Endodermal cell (in vitro differentiated cells): ENCODE measurements around the gene PCGF6. TPM values are rescaled to one million over a fixed set of nuclear protein-coding genes. Genes with fewer than 3 reads are reported as not detected.

ENCODE experiments used
- DNase-seq: peaks from one replicate; pipeline ENCODE4 v3.0.0-alpha.2; 2017
- H3K27ac ChIP-seq: 2 replicates; pipeline ENCODE4 v1.5.1; 2013; ENCODE audit warnings: mild to moderate bottlenecking, low read depth, low read length, moderate library complexity
- H3K27me3 ChIP-seq: 2 replicates; pipeline ENCODE4 v1.6.1; 2013; ENCODE audit warnings: mild to moderate bottlenecking, low read length, moderate library complexity; ENCODE audit not compliant: insufficient read depth, control insufficient read depth, poor library complexity, severe bottlenecking
- H3K36me3 ChIP-seq: 2 replicates; pipeline ENCODE4 v1.7.0; 2013; ENCODE audit warnings: mild to moderate bottlenecking, low read length, moderate library complexity; ENCODE audit not compliant: control insufficient read depth, insufficient read depth
- H3K4me1 ChIP-seq: one replicate; pipeline ENCODE4 v1.7.0; 2013; ENCODE audit warnings: low read length; ENCODE audit not compliant: control insufficient read depth, insufficient read depth
- H3K4me3 ChIP-seq: 2 replicates; pipeline ENCODE4 v1.5.1; 2013; ENCODE audit warnings: mild to moderate bottlenecking, low read length, moderate library complexity
- H3K9ac ChIP-seq: 2 replicates; pipeline ENCODE4 v1.6.1; 2013; ENCODE audit warnings: mild to moderate bottlenecking, low read length, moderate library complexity; ENCODE audit not compliant: poor library complexity, severe bottlenecking; ENCODE audit errors: extremely low read depth
- H3K9me3 ChIP-seq: 2 replicates; pipeline ENCODE4 v1.6.1; 2013; ENCODE audit warnings: mild to moderate bottlenecking, low read length, moderate library complexity; ENCODE audit not compliant: control insufficient read depth
- H3K27ac Mint-ChIP-seq: 2 replicates; pipeline ENCODE4 v1.8.0; 2020; ENCODE audit warnings: mixed read lengths
- H3K27me3 Mint-ChIP-seq: 2 replicates; pipeline ENCODE4 v1.8.0; 2021; ENCODE audit warnings: mild to moderate bottlenecking, mixed read lengths; ENCODE audit not compliant: insufficient read depth
- H3K36me3 Mint-ChIP-seq: 2 replicates; pipeline ENCODE4 v1.8.0; 2020; ENCODE audit warnings: low read depth, mixed read lengths
- H3K4me1 Mint-ChIP-seq: 2 replicates; pipeline ENCODE4 v1.8.0; 2020; ENCODE audit warnings: mixed read lengths
- H3K4me3 Mint-ChIP-seq: 2 replicates; pipeline ENCODE4 v1.8.0; 2020; ENCODE audit warnings: mild to moderate bottlenecking, moderate library complexity, mixed read lengths
- H3K9me3 Mint-ChIP-seq: 2 replicates; pipeline ENCODE4 v1.8.0; 2020; ENCODE audit warnings: mild to moderate bottlenecking, mixed read lengths
- WGBS, 2 experiments: methylation state at CpG; one replicate each; pipeline versions ENCODE4 v1.1.5 to v1.1.7; 2013; ENCODE audit warnings: missing lambda C conversion rate in 2 of 2, mixed read lengths in 1 of 2; ENCODE audit not compliant: insufficient coverage in 1 of 2, insufficient read length in 1 of 2; 5-methylcytosine and 5-hydroxymethylcytosine counted together
- total RNA-seq, 2 donors: library from RNA; stranded (reverse); fragmentation: NEBNext Ultra II Directional in 1 of 2; extraction: Animal tissue kit (Norgen Biotek cat#: 25700) in 1 of 2; gene quantifications; 2 replicates in 1 of 2; 3 replicates in 1 of 2; pipeline ENCODE4 v1.2.1, GENCODE V29; 2021
- TF ChIP-seq, protein P1 (sequence below): fragments of 200-600 bp; sonication (generic); conservative IDR thresholded peaks from 2 replicates; pipeline ENCODE4 v1.5.0; 2021; ENCODE audit warnings: antibody characterized with exemption, mild to moderate bottlenecking

The PCGF6 gene
- total RNA-seq, 2 donors from 2014 or later: 18.9 to 20.5 TPM

DNA sequence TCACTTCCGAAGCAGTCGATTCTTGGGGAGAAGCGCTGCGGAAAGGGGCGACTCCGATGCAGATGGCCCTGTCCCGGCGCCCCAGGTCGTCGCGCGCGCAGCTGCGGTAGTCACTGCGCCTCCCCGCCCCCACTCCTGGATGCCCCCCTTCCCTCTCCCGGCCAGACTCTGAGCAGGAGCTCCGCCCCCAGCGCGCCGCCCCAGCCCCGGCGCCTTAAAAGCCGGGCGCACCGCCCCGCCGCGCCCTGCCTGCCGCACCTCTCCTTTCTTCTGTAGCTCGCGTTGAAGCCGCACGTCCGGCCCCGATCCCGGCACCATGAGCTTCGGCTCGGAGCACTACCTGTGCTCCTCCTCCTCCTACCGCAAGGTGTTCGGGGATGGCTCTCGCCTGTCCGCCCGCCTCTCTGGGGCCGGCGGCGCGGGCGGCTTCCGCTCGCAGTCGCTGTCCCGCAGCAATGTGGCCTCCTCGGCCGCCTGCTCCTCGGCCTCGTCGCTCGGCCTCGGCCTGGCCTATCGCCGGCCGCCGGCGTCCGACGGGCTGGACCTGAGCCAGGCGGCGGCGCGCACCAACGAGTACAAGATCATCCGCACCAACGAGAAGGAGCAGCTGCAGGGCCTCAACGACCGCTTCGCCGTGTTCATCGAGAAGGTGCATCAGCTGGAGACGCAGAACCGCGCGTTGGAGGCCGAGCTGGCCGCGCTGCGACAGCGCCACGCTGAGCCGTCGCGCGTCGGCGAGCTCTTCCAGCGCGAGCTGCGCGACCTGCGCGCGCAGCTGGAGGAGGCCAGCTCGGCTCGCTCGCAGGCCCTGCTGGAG, 73.8 kb downstream of the PCGF6 start, which contains the start of gene INA:
Gene INA, plus strand, starts transcription at position 243 of the 817 bp plus-strand sequence. Its CDS starts 74 bp downstream, at position 317.
- Histone ChIP-seq H3K9me3 (no peaks in the 10 kb centered on the region), H3K36me3 (no peaks in the 10 kb centered on the region), H3K4me1 (no peaks in the 10 kb centered on the region), H3K9ac (no peak within 1 kb of the TSS), H3K27me3 (peaks cover 69% of the 10 kb centered on the region), H3K27ac (peak within 1 kb of the TSS; percentile 18), H3K4me3 (peak within 1 kb of the TSS; percentile 72)
- Mint-ChIP-seq H3K4me3 (peak within 1 kb of the TSS; percentile 59), H3K27me3 (peaks cover 73% of the 10 kb centered on the region), H3K9me3 (peaks cover 2% of the 10 kb centered on the region), H3K4me1 (peaks cover 6% of the 10 kb centered on the region), H3K27ac (no peak within 1 kb of the TSS), H3K36me3 (no peaks in the 10 kb centered on the region)
- DNase-seq: peak; percentile 89
- WGBS, 2 experiments: 1% methylated on average over 31 to 105 of the region's 105 CpGs
- TF ChIP-seq, protein P1, sequence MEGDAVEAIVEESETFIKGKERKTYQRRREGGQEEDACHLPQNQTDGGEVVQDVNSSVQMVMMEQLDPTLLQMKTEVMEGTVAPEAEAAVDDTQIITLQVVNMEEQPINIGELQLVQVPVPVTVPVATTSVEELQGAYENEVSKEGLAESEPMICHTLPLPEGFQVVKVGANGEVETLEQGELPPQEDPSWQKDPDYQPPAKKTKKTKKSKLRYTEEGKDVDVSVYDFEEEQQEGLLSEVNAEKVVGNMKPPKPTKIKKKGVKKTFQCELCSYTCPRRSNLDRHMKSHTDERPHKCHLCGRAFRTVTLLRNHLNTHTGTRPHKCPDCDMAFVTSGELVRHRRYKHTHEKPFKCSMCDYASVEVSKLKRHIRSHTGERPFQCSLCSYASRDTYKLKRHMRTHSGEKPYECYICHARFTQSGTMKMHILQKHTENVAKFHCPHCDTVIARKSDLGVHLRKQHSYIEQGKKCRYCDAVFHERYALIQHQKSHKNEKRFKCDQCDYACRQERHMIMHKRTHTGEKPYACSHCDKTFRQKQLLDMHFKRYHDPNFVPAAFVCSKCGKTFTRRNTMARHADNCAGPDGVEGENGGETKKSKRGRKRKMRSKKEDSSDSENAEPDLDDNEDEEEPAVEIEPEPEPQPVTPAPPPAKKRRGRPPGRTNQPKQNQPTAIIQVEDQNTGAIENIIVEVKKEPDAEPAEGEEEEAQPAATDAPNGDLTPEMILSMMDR: peak; percentile 30

DNA sequence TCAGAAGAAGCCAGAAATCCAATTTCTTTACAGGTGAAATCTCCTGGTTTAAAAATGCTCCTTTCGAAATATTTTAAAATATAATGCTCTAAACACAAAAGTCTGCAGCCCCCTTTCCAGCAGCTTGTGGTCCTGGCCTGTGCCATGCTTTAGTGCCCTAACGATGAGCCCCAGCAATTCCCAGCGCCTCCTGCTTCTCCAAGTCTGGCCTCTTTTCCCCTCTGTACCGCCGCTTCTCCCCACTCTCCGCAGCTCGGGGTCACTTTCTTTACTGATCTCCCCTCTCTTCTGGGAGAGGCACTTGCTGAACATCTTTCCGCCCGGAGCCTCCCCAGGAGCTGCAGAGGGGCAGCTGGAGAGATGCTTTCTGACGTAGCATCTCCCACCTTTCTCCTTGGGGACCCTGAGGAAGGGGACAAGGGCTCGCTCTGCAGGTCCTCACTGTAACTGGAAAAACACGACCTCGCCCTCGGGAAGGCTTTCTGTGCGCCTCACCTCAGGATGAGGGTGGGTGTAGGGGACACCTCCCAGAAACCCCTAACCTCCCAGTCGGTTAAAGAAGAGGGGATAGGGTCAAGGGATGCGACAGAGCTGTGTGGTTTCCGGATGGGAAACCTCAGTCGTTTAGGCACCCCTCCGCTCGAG, 74.6 kb downstream of the PCGF6 start:
- Histone ChIP-seq H3K36me3 (no peaks in the 10 kb centered on the region), H3K27me3 (peaks cover 69% of the 10 kb centered on the region), H3K9me3 (no peaks in the 10 kb centered on the region), H3K27ac (no peak overlapping the region), H3K9ac (no peak overlapping the region), H3K4me1 (no peaks in the 10 kb centered on the region), H3K4me3 (peak overlapping the region; percentile 72)
- no peaks in the 10 kb centered on the region for H3K36me3 Mint-ChIP-seq
- no peak overlapping the region for H3K27ac Mint-ChIP-seq
- TF ChIP-seq, protein P1: no peak
- peak; percentile 57 for DNase-seq
- H3K4me1 Mint-ChIP-seq: no peaks in the 10 kb centered on the region
- 35 to 55% methylated on average over 10 to 21 of the region's 21 CpGs for WGBS, 2 experiments
- peaks cover 2% of the 10 kb centered on the region for H3K9me3 Mint-ChIP-seq
- peaks cover 71% of the 10 kb centered on the region for H3K27me3 Mint-ChIP-seq
- H3K4me3 Mint-ChIP-seq: peak overlapping the region; percentile 59

DNA sequence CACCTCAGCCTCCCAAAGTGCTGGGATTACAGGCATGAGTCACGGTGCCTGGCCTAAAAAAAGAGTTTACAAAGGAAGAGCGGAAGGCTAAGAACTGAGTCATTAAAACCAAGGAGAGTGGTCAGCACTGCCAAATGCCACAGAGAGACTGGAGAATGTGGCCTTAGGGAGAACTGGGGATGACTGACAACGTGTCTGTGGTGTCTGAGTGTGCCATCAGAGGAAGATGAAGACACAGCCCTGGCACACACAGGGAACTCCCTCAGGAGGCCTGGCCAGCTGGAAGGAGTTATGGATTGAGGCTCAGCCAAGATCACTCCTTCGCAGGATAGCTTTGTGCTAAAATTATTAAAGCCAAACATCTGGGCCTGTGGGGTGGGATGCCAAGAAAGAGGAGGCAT, 77.9 kb downstream of the PCGF6 start:
- Mint-ChIP-seq H3K4me1 (no peaks in the 10 kb centered on the region), H3K27ac (no peak overlapping the region), H3K9me3 (no peaks in the 10 kb centered on the region), H3K36me3 (no peaks in the 10 kb centered on the region), H3K27me3 (peaks cover 44% of the 10 kb centered on the region), H3K4me3 (no peak overlapping the region)
- Histone ChIP-seq H3K9ac (no peak overlapping the region), H3K36me3 (no peaks in the 10 kb centered on the region), H3K4me1 (no peaks in the 10 kb centered on the region), H3K9me3 (no peaks in the 10 kb centered on the region), H3K27me3 (peaks cover 45% of the 10 kb centered on the region), H3K4me3 (no peak overlapping the region), H3K27ac (no peak overlapping the region)
- 51 to 65% methylated on average over 4 of the region's 4 CpGs for WGBS, 2 experiments
- peak; percentile 56 for DNase-seq
- TF ChIP-seq, protein P1: no peak
